HG03439 (cell line): ENCODE results near the gene CTDSP2.
"Not testable (repeated sequence)": the region's sequence is repeated elsewhere in the genome, so short reads cannot be mapped to it uniquely, and the experiment has no call there.

Source experiments
- ATAC-seq: cut with Tn5 transposase; IDR thresholded peaks from one replicate; pipeline ENCODE4 v1.9.1; 2021; ENCODE audit warnings: mild to moderate bottlenecking, moderate library complexity; ENCODE audit not compliant: unreplicated experiment

CTDSP2 gene

GRCh38 chr12:57853864-57854556 is 7.5 kb upstream of the CTDSP2 start:
- ATAC-seq: no peak

- ATAC-seq: no peak
Observed at GRCh38 chr12:57852620-57853500, 6.3 kb upstream of the CTDSP2 start.

- ATAC-seq: no peak
Observed at GRCh38 chr12:57852200-57852599, 5.7 kb upstream of the CTDSP2 start.

- no peak for ATAC-seq
Observed at GRCh38 chr12:57851552-57851951, 5.0 kb upstream of the CTDSP2 start.

- ATAC-seq: no peak
Observed at GRCh38 chr12:57850854-57851430, 4.4 kb upstream of the CTDSP2 start.

- not testable (repeated sequence) for ATAC-seq
Observed at GRCh38 chr12:57849447-57849846, 2.9 kb upstream of the CTDSP2 start.

- ATAC-seq: no peak
Observed at GRCh38 chr12:57849035-57849434, 2.5 kb upstream of the CTDSP2 start.

GRCh38 chr12:57848208-57848607 is 1.7 kb upstream of the CTDSP2 start:
- ATAC-seq: no peak

GRCh38 chr12:57846285-57846576 is 298 bp downstream of the CTDSP2 start:
- ATAC-seq: peak; percentile 7

GRCh38 chr12:57845478-57846284 is 848 bp downstream of the CTDSP2 start:
- peak; percentile 26 for ATAC-seq

- ATAC-seq: peak; percentile 21
Observed at GRCh38 chr12:57844709-57845477, 1.6 kb downstream of the CTDSP2 start.

- ATAC-seq: no peak
Observed at GRCh38 chr12:57842342-57843294, 3.9 kb downstream of the CTDSP2 start.

GRCh38 chr12:57841445-57841844 is 5.1 kb downstream of the CTDSP2 start:
- ATAC-seq: no peak

GRCh38 chr12:57840726-57841125 is 5.8 kb downstream of the CTDSP2 start:
- no peak for ATAC-seq

- no peak for ATAC-seq
Observed at GRCh38 chr12:57839996-57840395, 6.5 kb downstream of the CTDSP2 start.

- no peak for ATAC-seq
Observed at GRCh38 chr12:57838594-57839302, 7.8 kb downstream of the CTDSP2 start.

GRCh38 chr12:57837864-57838562 is 8.5 kb downstream of the CTDSP2 start:
- ATAC-seq: no peak
